ENCODE data around the gene DPM2. TPM values are rescaled to one million over a fixed set of nuclear protein-coding genes. Genes with fewer than 3 reads are reported as not detected.

Gene DPM2
- total RNA-seq, 4 donors from 2014 or later = 12.5 to 18.5 (median 15.7) TPM

DNA sequence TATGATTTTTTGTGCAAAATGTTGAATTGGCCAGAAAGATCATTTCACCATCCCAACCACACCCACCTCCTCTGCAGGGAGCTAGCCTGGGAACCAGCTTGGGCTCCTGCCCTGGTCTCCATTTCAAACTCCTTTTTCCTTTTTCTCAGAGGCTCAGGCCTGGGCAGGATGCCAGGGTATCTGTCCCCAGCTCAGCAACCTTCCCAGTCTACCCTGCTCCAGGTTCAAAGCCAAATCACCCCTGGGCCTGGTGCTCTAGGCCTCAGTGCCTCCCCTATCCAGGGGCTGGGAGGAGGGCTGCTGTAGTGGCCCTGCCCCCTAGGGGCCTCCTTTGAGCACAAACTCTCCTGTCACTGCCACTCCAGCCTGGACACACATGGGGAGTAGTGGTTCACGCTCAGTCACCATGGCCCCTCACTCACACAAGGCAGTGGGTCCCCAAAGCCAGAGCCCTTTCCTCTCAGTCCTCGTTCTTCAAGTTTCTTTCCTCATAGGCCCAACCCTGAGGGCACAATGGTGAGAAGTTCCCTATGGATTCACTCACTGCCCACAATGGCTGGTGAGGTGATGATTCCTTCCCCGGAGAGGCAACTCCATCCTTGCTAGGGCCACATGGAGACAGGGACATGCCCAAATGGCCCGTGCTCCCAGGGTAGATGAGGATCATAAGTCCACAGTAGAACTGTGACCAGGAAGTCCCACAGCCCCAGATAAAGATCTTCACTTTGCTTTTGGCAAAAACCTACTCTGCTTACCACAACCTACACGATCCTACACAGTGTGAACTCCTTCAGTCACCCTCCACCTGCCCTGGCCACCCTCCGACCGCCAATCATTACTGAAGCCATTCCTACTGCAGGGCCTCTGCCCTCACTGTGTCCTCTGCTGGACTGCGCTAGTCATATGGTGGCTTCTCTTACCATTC is 19.2 kb downstream of the DPM2 start:
- H3K27ac ChIP-seq = peak overlapping the region; percentile 65 to 87 (median 77)
- TF ChIP-seq, protein P1, sequence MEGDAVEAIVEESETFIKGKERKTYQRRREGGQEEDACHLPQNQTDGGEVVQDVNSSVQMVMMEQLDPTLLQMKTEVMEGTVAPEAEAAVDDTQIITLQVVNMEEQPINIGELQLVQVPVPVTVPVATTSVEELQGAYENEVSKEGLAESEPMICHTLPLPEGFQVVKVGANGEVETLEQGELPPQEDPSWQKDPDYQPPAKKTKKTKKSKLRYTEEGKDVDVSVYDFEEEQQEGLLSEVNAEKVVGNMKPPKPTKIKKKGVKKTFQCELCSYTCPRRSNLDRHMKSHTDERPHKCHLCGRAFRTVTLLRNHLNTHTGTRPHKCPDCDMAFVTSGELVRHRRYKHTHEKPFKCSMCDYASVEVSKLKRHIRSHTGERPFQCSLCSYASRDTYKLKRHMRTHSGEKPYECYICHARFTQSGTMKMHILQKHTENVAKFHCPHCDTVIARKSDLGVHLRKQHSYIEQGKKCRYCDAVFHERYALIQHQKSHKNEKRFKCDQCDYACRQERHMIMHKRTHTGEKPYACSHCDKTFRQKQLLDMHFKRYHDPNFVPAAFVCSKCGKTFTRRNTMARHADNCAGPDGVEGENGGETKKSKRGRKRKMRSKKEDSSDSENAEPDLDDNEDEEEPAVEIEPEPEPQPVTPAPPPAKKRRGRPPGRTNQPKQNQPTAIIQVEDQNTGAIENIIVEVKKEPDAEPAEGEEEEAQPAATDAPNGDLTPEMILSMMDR (IDR thresholded peaks at IDR 0.05) = peak in 2 of 6 experiments; percentile 13 to 16
- TF ChIP-seq POLR2A (IDR thresholded peaks at IDR 0.05) = no peak
- intact Hi-C loops (cut with DNase I) = no loop called here
- H3K9me3 ChIP-seq = no peaks in the 10 kb centered on the region
- no peak for DNase-seq
- peaks cover 0 to 5% (median 0%) of the 10 kb centered on the region in 4 donors for H3K27me3 ChIP-seq
- peaks cover 0 to 9% (median 0%) of the 10 kb centered on the region in 3 donors for H3K36me3 ChIP-seq
- peaks cover 47 to 77% (median 50%) of the 10 kb centered on the region in 3 donors for H3K4me1 ChIP-seq
- H3K4me3 ChIP-seq = no peak overlapping the region
- WGBS, 2 donors = 69 to 83% methylated on average over 6 to 8 of the region's 8 CpGs

GRCh38 chr9:127917603-127918002 is 20.1 kb downstream of the DPM2 start:
- H3K4me3 ChIP-seq = peak overlapping the region in 2 of 4 donors; percentile 66 to 81
- H3K27ac ChIP-seq = peak overlapping the region; percentile 65 to 87 (median 77)
- H3K27me3 ChIP-seq = peaks cover 0 to 5% (median 0%) of the 10 kb centered on the region in 4 donors
- TF ChIP-seq POLR2A (IDR thresholded peaks at IDR 0.05) = no peak
- TF ChIP-seq, protein P1 (IDR thresholded peaks at IDR 0.05) = no peak
- 54 to 62% methylated on average over 5 to 6 of the region's 6 CpGs for WGBS, 2 donors
- peaks cover 0 to 17% (median 0%) of the 10 kb centered on the region in 3 donors for H3K36me3 ChIP-seq
- no peak for DNase-seq
- H3K4me1 ChIP-seq = peaks cover 47 to 77% (median 50%) of the 10 kb centered on the region in 3 donors
- H3K9me3 ChIP-seq = no peaks in the 10 kb centered on the region
- intact Hi-C loops (cut with DNase I) = no loop called here

DNA sequence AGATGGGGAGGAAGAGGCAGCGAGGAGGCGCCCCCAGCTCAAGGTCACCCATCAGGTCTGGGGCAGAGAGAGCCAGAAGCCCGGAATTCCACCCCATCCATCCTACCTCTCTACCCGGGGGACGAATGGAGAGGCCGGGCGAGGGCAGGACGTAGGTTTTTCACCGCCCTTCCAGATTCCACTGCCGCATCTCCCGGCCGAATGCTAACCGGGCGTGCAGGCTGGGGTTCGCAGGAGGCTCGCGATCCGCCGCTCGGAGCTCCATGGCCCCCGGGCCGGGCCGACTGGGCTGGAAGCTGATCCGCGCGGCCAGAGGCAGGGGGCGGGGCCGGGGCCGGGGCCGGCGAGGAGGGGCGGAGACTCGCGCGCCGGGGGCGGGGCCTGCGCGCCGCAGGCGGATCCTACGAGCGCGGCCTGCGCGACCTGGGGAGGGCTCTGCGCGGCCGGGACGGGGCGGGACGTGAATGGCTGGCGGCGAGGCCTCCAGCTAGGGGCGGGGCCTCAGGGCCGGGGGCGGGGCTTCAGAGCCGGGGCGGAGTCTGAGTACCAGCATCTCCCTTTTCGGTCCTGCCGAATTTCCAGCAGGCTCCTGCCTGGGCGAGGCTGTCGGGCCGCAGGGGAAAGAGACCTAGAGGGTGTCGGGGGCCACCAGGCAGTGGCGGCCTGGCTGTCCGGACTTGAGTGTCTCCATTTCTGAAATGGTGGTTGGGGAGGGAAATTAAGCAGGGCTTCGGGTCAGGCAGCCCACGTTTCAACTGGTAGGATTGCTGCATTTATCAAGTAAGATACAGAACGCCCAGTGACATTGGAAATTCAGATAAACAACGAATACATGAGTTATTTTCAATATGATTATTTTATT is 20.7 kb downstream of the DPM2 start, which contains the start of gene ST6GALNAC4:
TSS of gene ST6GALNAC4 (minus strand) at position 322 of the 862 bp plus-strand sequence. CDS start 622 bp downstream, outside the sequence.
- TF ChIP-seq POLR2A (IDR thresholded peaks at IDR 0.05) = peak in 1 of 4 donors; percentile 62
- TF ChIP-seq, protein P1 (IDR thresholded peaks at IDR 0.05) = no peak
- 8 to 21% methylated on average over 4 to 17 of the region's 71 CpGs for WGBS, 2 donors
- intact Hi-C loops (cut with DNase I) = no loop called here
- Histone ChIP-seq H3K36me3 (peaks cover 0 to 24% (median 5%) of the 10 kb centered on the region in 3 donors), H3K27ac (peak within 1 kb of the TSS; percentile 65 to 87 (median 77)), H3K4me3 (peak within 1 kb of the TSS; percentile 35 to 81 (median 68)), H3K27me3 (peaks cover 0 to 3% (median 0%) of the 10 kb centered on the region in 4 donors), H3K9me3 (no peaks in the 10 kb centered on the region), H3K4me1 (peaks cover 47 to 74% (median 49%) of the 10 kb centered on the region in 3 donors)
- DNase-seq = peak; percentile 39

- intact Hi-C loops (cut with DNase I) = no loop called here
- peaks cover 38 to 68% (median 44%) of the 10 kb centered on the region in 3 donors for H3K4me1 ChIP-seq
- DNase-seq = no peak
Observed at GRCh38 chr9:127915801-127916719, 21.6 kb downstream of the DPM2 start.

More at GRCh38 chr9:127915801-127916719, 21.6 kb downstream of the DPM2 start:
- peak overlapping the region; percentile 35 to 81 (median 68) for H3K4me3 ChIP-seq
- peaks cover 2 to 33% (median 11%) of the 10 kb centered on the region in 3 donors for H3K36me3 ChIP-seq
- peak overlapping the region; percentile 65 to 87 (median 73) for H3K27ac ChIP-seq
- H3K27me3 ChIP-seq = no peaks in the 10 kb centered on the region
- 23 to 40% methylated on average over 7 to 15 of the region's 27 CpGs for WGBS, 2 donors
- no peaks in the 10 kb centered on the region for H3K9me3 ChIP-seq
- TF ChIP-seq, protein P1 (IDR thresholded peaks at IDR 0.05) = no peak
- peak in 1 of 4 donors; percentile 53 for TF ChIP-seq POLR2A (IDR thresholded peaks at IDR 0.05)
